Limb (tissue), 2 donors: ENCODE results near the gene WDR4.
"Not testable (repeated sequence)": the region's sequence is repeated elsewhere in the genome, so short reads cannot be mapped to it uniquely, and the experiment has no call there.

Experiments used
- DNase-seq, 2 donors: peaks; one replicate each; pipeline ENCODE4 v3.0.0-alpha.2; 2016; ENCODE audit errors: extremely low spot score in 2 of 2

Gene WDR4

GRCh38 chr21:42880352-42880751 is 1.0 kb upstream of the WDR4 start:
- DNase-seq: no peak

GRCh38 chr21:42878678-42878992 is 704 bp downstream of the WDR4 start:
- no peak for DNase-seq

- not testable (repeated sequence) for DNase-seq
These were observed 3.5 kb downstream of the WDR4 start for GRCh38 chr21:42875811-42876210.

GRCh38 chr21:42873096-42873495 is 6.2 kb downstream of the WDR4 start:
- no peak for DNase-seq

- DNase-seq: no peak
These were observed 11.1 kb downstream of the WDR4 start for GRCh38 chr21:42868196-42868595.

- no peak for DNase-seq
These were observed 13.6 kb downstream of the WDR4 start for GRCh38 chr21:42865776-42866160.

- DNase-seq: no peak
These were observed 14.2 kb downstream of the WDR4 start for GRCh38 chr21:42864815-42865775.

GRCh38 chr21:42864286-42864685 is 15.1 kb downstream of the WDR4 start:
- no peak for DNase-seq

GRCh38 chr21:42863504-42863870 is 15.9 kb downstream of the WDR4 start:
- no peak for DNase-seq

GRCh38 chr21:42862774-42863503 is 16.4 kb downstream of the WDR4 start:
- DNase-seq: no peak

GRCh38 chr21:42861848-42862400 is 17.4 kb downstream of the WDR4 start:
- no peak for DNase-seq

- no peak for DNase-seq
These were observed 18.0 kb downstream of the WDR4 start for GRCh38 chr21:42861311-42861847.

- DNase-seq: no peak
These were observed 19.0 kb downstream of the WDR4 start for GRCh38 chr21:42860345-42860744.

GRCh38 chr21:42859891-42860230 is 19.5 kb downstream of the WDR4 start:
- no peak for DNase-seq

GRCh38 chr21:42858957-42859890 is 20.1 kb downstream of the WDR4 start:
- DNase-seq: no peak

GRCh38 chr21:42858185-42858847 is 21.0 kb downstream of the WDR4 start:
- DNase-seq: no peak

- no peak for DNase-seq
These were observed 22.1 kb downstream of the WDR4 start for GRCh38 chr21:42857216-42857615.

GRCh38 chr21:42855937-42856335 is 23.4 kb downstream of the WDR4 start:
- DNase-seq: no peak

- no peak for DNase-seq
These were observed 24.0 kb downstream of the WDR4 start for GRCh38 chr21:42855171-42855936.
